GM12891 (cell line): ENCODE results near the gene TMEM145.

Source experiments
- PAX5 ChIP-seq: IDR thresholded peaks from 2 replicates; pipeline ENCODE4 v1.6.1; 2011; ENCODE audit warnings: low read length, moderate library complexity, mild to moderate bottlenecking; ENCODE audit not compliant: insufficient read depth, severe bottlenecking
- POLR2A ChIP-seq: IDR thresholded peaks from 2 replicates; pipeline ENCODE4 v1.6.1; 2011; ENCODE audit warnings: low read depth, low read length, control low read depth
- POLR2AphosphoS5 ChIP-seq: IDR thresholded peaks from 2 replicates; pipeline ENCODE4 v1.6.1; 2011; ENCODE audit warnings: low read depth, low read length, control low read depth
- POU2F2 ChIP-seq: IDR thresholded peaks from 2 replicates; pipeline ENCODE4 v1.6.1; 2011; ENCODE audit warnings: low read depth, mild to moderate bottlenecking, control low read depth, low read length, moderate library complexity
- SPI1 ChIP-seq: IDR thresholded peaks from 2 replicates; pipeline ENCODE4 v1.6.1; 2011; ENCODE audit warnings: low read depth, low read length, control low read depth
- TAF1 ChIP-seq: IDR thresholded peaks from 2 replicates; pipeline ENCODE4 v1.6.1; 2011; ENCODE audit warnings: low read depth, low read length, control low read depth

- TF ChIP-seq POLR2AphosphoS5: no peak
- no peak for TF ChIP-seq TAF1
- no peak for TF ChIP-seq POLR2A
- TF ChIP-seq POU2F2: no peak
- no peak for TF ChIP-seq SPI1
- TF ChIP-seq PAX5: no peak
These were observed 20.8 kb upstream of the TMEM145 start for GRCh38 chr19:42292042-42292960.
